AG09319 (cell line): ENCODE results near the gene ELP4.
"Not testable (repeated sequence)": the region's sequence is repeated elsewhere in the genome, so short reads cannot be mapped to it uniquely, and the experiment has no call there.

Experiments
- DNase-seq: peaks from one replicate; pipeline ENCODE4 v3.0.0-alpha.2; 2010; ENCODE audit warnings: low read depth; ENCODE audit errors: extremely low read depth
- CTCF ChIP-seq: IDR thresholded peaks from 2 replicates; pipeline ENCODE4 v1.5.1; 2011; ENCODE audit warnings: low read depth, mild to moderate bottlenecking, inconsistent platforms, low read length, moderate library complexity

The ELP4 gene

GRCh38 chr11:31657091-31657490 is 147.5 kb downstream of the ELP4 start:
- no peak for TF ChIP-seq CTCF
- no peak for DNase-seq

GRCh38 chr11:31664129-31664528 is 154.6 kb downstream of the ELP4 start:
- DNase-seq, result no peak
- no peak for TF ChIP-seq CTCF

GRCh38 chr11:31664954-31665353 is 155.4 kb downstream of the ELP4 start:
- no peak for TF ChIP-seq CTCF
- DNase-seq, result no peak

GRCh38 chr11:31671681-31672080 is 162.1 kb downstream of the ELP4 start:
- no peak for DNase-seq
- no peak for TF ChIP-seq CTCF

GRCh38 chr11:31673108-31673507 is 163.5 kb downstream of the ELP4 start:
- not testable (repeated sequence) for DNase-seq

GRCh38 chr11:31676280-31676982 is 166.9 kb downstream of the ELP4 start:
- DNase-seq, result no peak
- TF ChIP-seq CTCF, result no peak

GRCh38 chr11:31680770-31681169 is 171.2 kb downstream of the ELP4 start:
- TF ChIP-seq CTCF, result no peak
- DNase-seq, result no peak

GRCh38 chr11:31687256-31687655 is 177.7 kb downstream of the ELP4 start:
- DNase-seq, result no peak
- TF ChIP-seq CTCF, result no peak
